T-cell (primary cell): ENCODE results near the gene GNG7. TPM values are rescaled to one million over a fixed set of nuclear protein-coding genes. Genes with fewer than 3 reads are reported as not detected.
A peak's percentile ranks its signal among the peaks of the same experiment; 100 is the strongest.

Experiments
- ATAC-seq, 4 experiments: fragments of 200-7000 bp in 3 of 4; fragments of 150-1000 bp in 1 of 4; cut with Tn5 transposase; replicated peaks in 1 of 4; 1 replicate in 3 of 4; 2 replicates in 1 of 4; pipeline ENCODE4 v1.10.0; 2021; ENCODE audit warnings: moderate library complexity in 3 of 4, mild to moderate bottlenecking in 2 of 4, moderate number of reproducible peaks in 1 of 4
- CTCF ChIA-PET, 2 donors: fragments of 300-600 bp; sonication (Branson Sonifier 250); formaldehyde crosslinking; loops; one replicate each; lab custom pipeline; 2022; ENCODE audit warnings: antibody characterized with exemption in 2 of 2; lab: Charles Lee
- POLR2A ChIA-PET, 2 donors: fragments of 300-600 bp; sonication (Branson Sonifier 250); formaldehyde crosslinking; loops; one replicate each; lab custom pipeline; 2022; ENCODE audit warnings: antibody characterized with exemption in 2 of 2; lab: Charles Lee
- DNase-seq, 35 experiments: peaks; one replicate each; pipeline versions ENCODE4 v3.0.0 to v3.0.0-alpha.2; 2013 to 2023
- H3K27ac ChIP-seq: one replicate; pipeline ENCODE4 v1.5.1; 2013; ENCODE audit warnings: low read length
- H3K27me3 ChIP-seq, 2 experiments: replicated peaks in 1 of 2; 1 replicate in 1 of 2; 2 replicates in 1 of 2; pipeline versions ENCODE4 v1.6.1 to v1.7.0; 2013; ENCODE audit warnings: low read length in 1 of 2, mixed read lengths in 1 of 2; ENCODE audit not compliant: control insufficient read depth in 2 of 2, insufficient read depth in 2 of 2; ENCODE audit errors: extremely low read depth in 1 of 2
- H3K36me3 ChIP-seq, 2 donors: 1 replicate in 1 of 2; 2 replicates in 1 of 2; pipeline versions ENCODE4 v1.6.1 to v1.7.0; 2013; ENCODE audit warnings: low read length in 1 of 2; ENCODE audit not compliant: control insufficient read depth in 2 of 2, insufficient read depth in 1 of 2; ENCODE audit errors: extremely low read depth in 1 of 2
- H3K4me1 ChIP-seq, 2 experiments: 1 replicate in 1 of 2; 2 replicates in 1 of 2; pipeline versions ENCODE4 v1.6.1 to v1.7.0; 2013; ENCODE audit warnings: low read length in 2 of 2, mixed read lengths in 1 of 2; ENCODE audit not compliant: insufficient read depth in 2 of 2, control insufficient read depth in 1 of 2; ENCODE audit errors: extremely low read depth in 1 of 2
- H3K4me3 ChIP-seq, 2 donors: 1 replicate in 1 of 2; 2 replicates in 1 of 2; pipeline versions ENCODE4 v1.5.1 to v1.7.0; 2013; ENCODE audit warnings: mild to moderate bottlenecking in 2 of 2, low read length in 1 of 2, moderate library complexity in 1 of 2; ENCODE audit not compliant: control insufficient read depth in 1 of 2; ENCODE audit errors: extremely low read depth in 1 of 2
- H3K9me3 ChIP-seq: 2 replicates; pipeline ENCODE4 v1.7.0; 2013
- H3K27ac Mint-ChIP-seq, 2 donors: one replicate each; pipeline ENCODE4 v1.8.0; 2020 to 2021; ENCODE audit warnings: mild to moderate bottlenecking in 2 of 2, mixed read lengths in 2 of 2
- H3K27me3 Mint-ChIP-seq, 2 donors: one replicate each; pipeline ENCODE4 v1.8.0; 2021 to 2022; ENCODE audit warnings: mixed read lengths in 2 of 2
- H3K36me3 Mint-ChIP-seq: one replicate; pipeline ENCODE4 v1.8.0; 2021; ENCODE audit warnings: mixed read lengths
- H3K4me1 Mint-ChIP-seq, 3 donors: one replicate each; pipeline ENCODE4 v1.8.0; 2020 to 2022; ENCODE audit warnings: mixed read lengths in 3 of 3, mild to moderate bottlenecking in 1 of 3
- H3K4me3 Mint-ChIP-seq, 3 donors: one replicate each; pipeline ENCODE4 v1.8.0; 2020 to 2022; ENCODE audit warnings: mild to moderate bottlenecking in 3 of 3, mixed read lengths in 3 of 3, moderate library complexity in 3 of 3
- H3K9me3 Mint-ChIP-seq, 3 donors: one replicate each; pipeline ENCODE4 v1.8.0; 2020 to 2022; ENCODE audit warnings: mixed read lengths in 3 of 3
- WGBS: methylation state at CpG from one replicate; pipeline ENCODE4 v1.1.5; 2013; ENCODE audit warnings: missing lambda C conversion rate; ENCODE audit not compliant: insufficient coverage; 5-methylcytosine and 5-hydroxymethylcytosine counted together
- total RNA-seq, 35 experiments: library from RNA in 6 of 35; stranded (reverse) in 6 of 35; fragments of 120-200 nt in 1 of 35; gene quantifications; one replicate each; pipeline versions ENCODE4 v1.2.1 to v1.2.4 and lab custom pipeline; 2013 to 2026

The GNG7 gene
- total RNA-seq, 5 donors from 2014 or later (not counting 1 experiment from before 2014, with no cell fraction given): 4.5 to 7.2 (median 5.7) TPM

DNA sequence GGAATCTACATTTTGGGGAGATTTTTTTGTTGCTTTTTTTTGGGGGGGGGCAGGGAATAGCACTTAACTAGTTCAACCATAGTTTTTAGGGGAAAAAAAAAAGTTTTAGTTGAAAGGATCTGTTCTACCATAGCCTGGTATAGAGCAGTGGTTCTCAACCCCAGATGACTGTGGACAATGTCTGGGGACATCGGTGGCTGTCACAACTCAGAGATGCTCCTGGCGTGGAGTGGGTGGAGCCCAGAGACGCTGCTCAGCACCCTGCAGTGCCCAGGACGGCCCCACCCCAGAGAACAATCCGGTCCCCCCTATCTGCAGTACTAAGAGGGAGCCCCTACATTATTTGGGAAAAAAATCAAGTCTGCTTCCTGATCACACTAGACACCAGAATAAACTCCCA lies 8.3 kb downstream of the GNG7 start:
- Mint-ChIP-seq H3K27ac (no peak overlapping the region), H3K9me3 (no peaks in the 10 kb centered on the region), H3K27me3 (no peaks in the 10 kb centered on the region), H3K36me3 (no peaks in the 10 kb centered on the region), H3K4me1 (peaks cover 11 to 16% (median 14%) of the 10 kb centered on the region in 3 donors), H3K4me3 (no peak overlapping the region)
- CTCF ChIA-PET: no interaction called here
- ATAC-seq: no peak
- H3K27me3 ChIP-seq: peaks cover 0 to 3% of the 10 kb centered on the region in 2 experiments
- peaks cover 1 to 4% of the 10 kb centered on the region in 2 experiments for H3K4me1 ChIP-seq
- no peaks in the 10 kb centered on the region for H3K9me3 ChIP-seq
- no peak overlapping the region for H3K27ac ChIP-seq
- POLR2A ChIA-PET: no interaction called here
- H3K36me3 ChIP-seq: peaks cover 0 to 3% of the 10 kb centered on the region in 2 donors
- 100% methylated on average over 2 of the region's 5 CpGs for WGBS
- DNase-seq: no peak
- H3K4me3 ChIP-seq: no peak overlapping the region

DNA sequence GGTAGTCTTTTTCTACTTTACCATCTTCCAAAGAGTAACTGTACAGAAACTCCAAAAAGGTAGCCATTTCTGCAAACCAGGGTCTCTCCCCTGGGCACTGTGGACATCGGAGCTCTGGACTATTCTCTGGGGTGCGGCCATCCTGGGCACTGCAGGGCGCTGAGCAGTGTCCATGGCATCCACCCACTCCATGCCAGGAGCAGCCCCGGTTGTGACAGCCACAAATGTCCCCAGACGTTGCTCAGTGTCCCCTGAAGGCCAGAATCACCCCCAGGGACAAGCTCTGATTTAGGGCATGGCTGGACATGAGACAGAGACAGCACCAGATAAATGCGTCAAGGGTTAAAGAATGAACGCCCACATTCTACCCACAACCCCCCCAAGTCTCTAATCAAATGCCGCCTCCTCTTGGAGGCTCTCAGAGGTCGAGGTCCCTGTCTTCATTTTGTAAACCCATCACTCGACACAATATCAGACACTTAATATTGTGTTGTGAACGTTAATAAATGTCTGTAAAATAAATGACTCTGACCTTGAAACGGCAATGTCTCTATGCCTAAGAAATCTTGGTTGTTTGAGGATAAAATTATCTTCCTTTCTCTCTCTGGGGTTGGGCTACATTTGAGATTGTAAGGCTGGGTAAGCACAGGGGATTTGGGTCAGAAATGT lies 8.9 kb downstream of the GNG7 start:
- Histone ChIP-seq H3K27me3 (peaks cover 0 to 3% of the 10 kb centered on the region in 2 experiments), H3K9me3 (no peaks in the 10 kb centered on the region), H3K4me1 (peaks cover 0 to 2% of the 10 kb centered on the region in 2 experiments), H3K27ac (no peak overlapping the region), H3K4me3 (no peak overlapping the region), H3K36me3 (peaks cover 0 to 3% of the 10 kb centered on the region in 2 donors)
- CTCF ChIA-PET: interaction anchor here in 1 of 2 donors (0.6 kb wide), 1 partner anchor 240 kb away, joined by 4 read pairs; no protein-coding TSS in a partner anchor
- WGBS: 79% methylated on average over 7 of the region's 12 CpGs
- peak overlapping the region in 1 of 2 donors; percentile 1 for H3K27ac Mint-ChIP-seq
- DNase-seq (no peak), ATAC-seq (no peak)
- H3K36me3 Mint-ChIP-seq: no peaks in the 10 kb centered on the region
- no peak overlapping the region for H3K4me3 Mint-ChIP-seq
- POLR2A ChIA-PET: no interaction called here
- H3K4me1 Mint-ChIP-seq: peaks cover 5 to 12% (median 9%) of the 10 kb centered on the region in 3 donors
- no peaks in the 10 kb centered on the region for H3K27me3 Mint-ChIP-seq
- no peaks in the 10 kb centered on the region for H3K9me3 Mint-ChIP-seq

DNA sequence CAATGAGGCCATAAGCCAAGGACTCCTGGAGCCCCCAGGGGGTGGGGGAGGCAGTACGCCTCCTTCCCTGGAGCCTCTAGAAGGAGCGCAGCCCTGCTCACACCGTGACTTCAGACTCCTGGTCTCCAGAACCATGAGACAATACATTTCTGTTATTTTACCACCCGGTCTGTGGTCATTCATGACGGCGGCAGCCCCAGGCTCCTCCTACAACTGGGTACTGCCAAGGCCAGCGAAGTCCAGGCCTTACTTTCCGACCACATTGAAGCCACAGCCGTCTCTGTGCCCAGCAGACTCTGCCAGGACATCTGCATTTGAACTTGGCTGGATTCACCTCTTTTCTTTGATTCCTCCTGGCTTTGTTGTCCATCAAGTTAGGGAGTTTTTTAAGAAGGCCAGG lies 10.5 kb downstream of the GNG7 start:
- Mint-ChIP-seq H3K27ac (no peak overlapping the region), H3K27me3 (no peaks in the 10 kb centered on the region), H3K9me3 (no peaks in the 10 kb centered on the region), H3K4me1 (peaks cover 2 to 8% (median 6%) of the 10 kb centered on the region in 3 donors), H3K36me3 (no peaks in the 10 kb centered on the region), H3K4me3 (no peak overlapping the region)
- WGBS: 83% methylated on average over 8 of the region's 9 CpGs
- ATAC-seq: no peak
- ChIA-PET CTCF (no interaction called here), POLR2A (no interaction called here)
- peaks cover 0 to 3% of the 10 kb centered on the region in 2 experiments for H3K27me3 ChIP-seq
- no peak overlapping the region for H3K4me3 ChIP-seq
- H3K36me3 ChIP-seq: peaks cover 0 to 3% of the 10 kb centered on the region in 2 donors
- H3K27ac ChIP-seq: no peak overlapping the region
- no peaks in the 10 kb centered on the region for H3K9me3 ChIP-seq
- no peak for DNase-seq
- H3K4me1 ChIP-seq: no peaks in the 10 kb centered on the region

DNA sequence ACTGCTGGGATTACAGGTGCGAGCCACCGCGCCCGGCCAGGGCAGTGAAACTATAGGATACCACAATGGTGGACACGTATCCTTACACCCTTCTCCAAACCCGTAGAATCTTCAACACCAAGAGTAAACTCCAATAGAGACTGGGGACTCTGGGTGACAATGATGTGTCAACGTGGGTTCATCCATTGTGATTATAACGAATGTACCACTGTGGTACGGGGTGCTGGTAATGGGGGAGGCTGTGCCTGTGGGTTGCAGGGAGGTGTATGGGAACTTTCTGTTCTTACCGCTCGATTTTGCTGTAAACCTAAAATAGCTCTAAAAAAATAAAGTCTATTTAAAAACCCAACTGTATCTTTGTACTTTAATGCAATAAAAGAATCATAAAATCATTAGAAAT lies 11.6 kb downstream of the GNG7 start:
- Mint-ChIP-seq H3K27ac (no peak overlapping the region), H3K27me3 (no peaks in the 10 kb centered on the region), H3K9me3 (no peaks in the 10 kb centered on the region), H3K4me1 (peaks cover 2 to 6% (median 5%) of the 10 kb centered on the region in 3 donors), H3K36me3 (no peaks in the 10 kb centered on the region), H3K4me3 (no peak overlapping the region)
- CTCF ChIA-PET: interaction anchor here in 1 of 2 donors (0.6 kb wide), 1 partner anchor 8 kb away, joined by 7 read pairs; no protein-coding TSS in a partner anchor
- H3K27me3 ChIP-seq: peaks cover 0 to 3% of the 10 kb centered on the region in 2 experiments
- H3K36me3 ChIP-seq: peaks cover 0 to 3% of the 10 kb centered on the region in 2 donors
- POLR2A ChIA-PET: interaction anchor here in 1 of 2 donors (0.6 kb wide), 1 partner anchor 32 kb away, joined by 3 read pairs; no protein-coding TSS in a partner anchor
- ATAC-seq (no peak), DNase-seq (no peak)
- no peak overlapping the region for H3K27ac ChIP-seq
- no peak overlapping the region for H3K4me3 ChIP-seq
- WGBS: 96% methylated on average over 5 of the region's 11 CpGs
- H3K4me1 ChIP-seq: no peaks in the 10 kb centered on the region
- no peaks in the 10 kb centered on the region for H3K9me3 ChIP-seq

DNA sequence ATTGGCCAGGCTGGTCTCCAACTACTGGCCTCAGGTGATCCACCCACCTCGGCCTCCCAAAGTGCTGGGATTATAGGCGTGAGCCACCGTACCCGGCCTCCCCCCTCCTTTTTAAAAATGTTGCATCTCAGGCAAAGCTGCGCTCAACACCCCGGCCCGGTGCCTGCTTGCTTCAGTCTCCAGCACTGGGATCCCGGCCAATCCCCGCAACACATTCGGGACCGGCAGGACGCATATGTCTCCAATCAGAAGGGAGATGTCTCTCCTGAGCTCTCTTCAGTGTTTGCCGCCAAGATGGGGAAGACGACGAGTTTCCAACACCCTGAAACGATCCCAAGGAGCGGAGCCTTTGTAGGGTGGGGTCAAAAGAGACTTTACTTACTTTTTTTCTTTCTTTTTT lies 16.1 kb downstream of the GNG7 start:
- H3K27ac ChIP-seq: no peak overlapping the region
- H3K9me3 ChIP-seq: no peaks in the 10 kb centered on the region
- H3K4me1 ChIP-seq: no peaks in the 10 kb centered on the region
- ATAC-seq (no peak), DNase-seq (no peak)
- no peak overlapping the region for H3K4me3 ChIP-seq
- H3K36me3 ChIP-seq: no peaks in the 10 kb centered on the region
- Mint-ChIP-seq H3K27ac (no peak overlapping the region), H3K27me3 (no peaks in the 10 kb centered on the region), H3K9me3 (no peaks in the 10 kb centered on the region), H3K36me3 (peaks cover 4% of the 10 kb centered on the region), H3K4me3 (no peak overlapping the region), H3K4me1 (peaks cover 0 to 3% (median 0%) of the 10 kb centered on the region in 3 donors)
- ChIA-PET POLR2A (no interaction called here), CTCF (no interaction called here)
- H3K27me3 ChIP-seq: no peaks in the 10 kb centered on the region
- WGBS: 89% methylated on average over 7 of the region's 17 CpGs

DNA sequence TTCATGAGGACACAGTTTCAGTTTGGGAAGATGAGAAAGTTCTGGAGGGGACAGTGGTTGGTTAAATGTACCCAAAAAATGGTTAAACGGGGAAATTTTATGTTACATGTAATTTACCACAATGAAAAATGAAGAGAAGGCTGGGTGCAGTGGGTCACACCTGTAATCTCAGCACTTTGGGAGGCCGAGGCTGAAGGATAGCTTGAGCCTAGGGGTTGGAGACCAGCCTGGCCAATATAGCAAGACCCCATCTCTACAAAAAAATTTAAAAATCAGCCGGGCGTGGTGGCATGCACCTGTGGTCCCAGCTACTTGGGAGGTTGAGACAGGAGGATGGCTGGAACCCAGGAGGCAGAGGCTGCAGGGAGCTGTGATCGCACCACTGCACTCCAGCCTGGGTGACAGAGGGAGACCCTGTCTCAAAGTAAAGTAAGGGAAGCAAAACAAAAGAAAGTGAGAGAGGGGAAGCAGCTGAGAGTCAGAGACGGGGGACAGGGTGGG lies 17.2 kb downstream of the GNG7 start:
- no peaks in the 10 kb centered on the region for H3K27me3 ChIP-seq
- H3K36me3 Mint-ChIP-seq: peaks cover 4% of the 10 kb centered on the region
- H3K27ac Mint-ChIP-seq: no peak overlapping the region
- peaks cover 0 to 5% (median 0%) of the 10 kb centered on the region in 3 donors for H3K4me1 Mint-ChIP-seq
- no peaks in the 10 kb centered on the region for H3K27me3 Mint-ChIP-seq
- H3K36me3 ChIP-seq: no peaks in the 10 kb centered on the region
- CTCF ChIA-PET: no interaction called here
- WGBS: 94% methylated on average over 3 of the region's 6 CpGs
- no peaks in the 10 kb centered on the region for H3K4me1 ChIP-seq
- H3K4me3 ChIP-seq: no peak overlapping the region
- DNase-seq (no peak), ATAC-seq (no peak)
- H3K9me3 Mint-ChIP-seq: no peaks in the 10 kb centered on the region
- H3K27ac ChIP-seq: no peak overlapping the region
- H3K4me3 Mint-ChIP-seq: no peak overlapping the region
- POLR2A ChIA-PET: no interaction called here
- no peaks in the 10 kb centered on the region for H3K9me3 ChIP-seq
